ENCODE measurements around the gene CTSC.

DNA sequence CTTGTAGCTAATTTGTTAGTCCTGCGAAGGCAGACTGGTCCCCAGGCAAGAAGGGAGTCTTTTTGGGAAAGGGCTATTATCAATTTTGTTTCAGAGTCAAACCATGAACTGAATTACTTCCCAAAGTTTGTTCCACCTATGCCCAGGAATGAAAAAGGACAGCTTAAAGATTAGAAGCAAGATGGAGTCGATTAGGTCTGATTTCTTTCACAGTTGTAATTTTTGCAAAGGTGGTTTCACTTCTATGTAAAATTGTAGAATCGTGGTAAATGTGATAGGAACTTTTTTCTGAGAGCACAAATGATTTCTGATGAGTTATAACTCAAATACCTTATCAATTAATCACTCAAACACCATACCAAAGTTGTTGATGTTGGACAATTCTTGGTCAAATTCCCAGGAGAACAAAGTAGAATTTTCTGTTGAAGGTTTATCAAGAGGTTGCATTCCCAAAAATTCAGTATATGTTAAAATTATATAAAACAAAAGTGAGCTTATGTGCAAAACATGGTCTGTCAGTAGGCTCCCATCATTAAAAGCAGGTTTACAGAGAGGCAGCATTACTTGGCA is 2.9 kb upstream of the CTSC start:
- TF ChIP-seq, protein P1, sequence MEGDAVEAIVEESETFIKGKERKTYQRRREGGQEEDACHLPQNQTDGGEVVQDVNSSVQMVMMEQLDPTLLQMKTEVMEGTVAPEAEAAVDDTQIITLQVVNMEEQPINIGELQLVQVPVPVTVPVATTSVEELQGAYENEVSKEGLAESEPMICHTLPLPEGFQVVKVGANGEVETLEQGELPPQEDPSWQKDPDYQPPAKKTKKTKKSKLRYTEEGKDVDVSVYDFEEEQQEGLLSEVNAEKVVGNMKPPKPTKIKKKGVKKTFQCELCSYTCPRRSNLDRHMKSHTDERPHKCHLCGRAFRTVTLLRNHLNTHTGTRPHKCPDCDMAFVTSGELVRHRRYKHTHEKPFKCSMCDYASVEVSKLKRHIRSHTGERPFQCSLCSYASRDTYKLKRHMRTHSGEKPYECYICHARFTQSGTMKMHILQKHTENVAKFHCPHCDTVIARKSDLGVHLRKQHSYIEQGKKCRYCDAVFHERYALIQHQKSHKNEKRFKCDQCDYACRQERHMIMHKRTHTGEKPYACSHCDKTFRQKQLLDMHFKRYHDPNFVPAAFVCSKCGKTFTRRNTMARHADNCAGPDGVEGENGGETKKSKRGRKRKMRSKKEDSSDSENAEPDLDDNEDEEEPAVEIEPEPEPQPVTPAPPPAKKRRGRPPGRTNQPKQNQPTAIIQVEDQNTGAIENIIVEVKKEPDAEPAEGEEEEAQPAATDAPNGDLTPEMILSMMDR (IDR thresholded peaks at IDR 0.05), result no peak
- no peak for TF ChIP-seq POLR2A (IDR thresholded peaks at IDR 0.05)
